ENCODE data around the gene PIEZO1. TPM values are rescaled to one million over a fixed set of nuclear protein-coding genes. Genes with fewer than 3 reads are reported as not detected.

Gene PIEZO1
- total and polyA plus RNA-seq, 8 donors: 75.3 to 193 (median 103) TPM

DNA sequence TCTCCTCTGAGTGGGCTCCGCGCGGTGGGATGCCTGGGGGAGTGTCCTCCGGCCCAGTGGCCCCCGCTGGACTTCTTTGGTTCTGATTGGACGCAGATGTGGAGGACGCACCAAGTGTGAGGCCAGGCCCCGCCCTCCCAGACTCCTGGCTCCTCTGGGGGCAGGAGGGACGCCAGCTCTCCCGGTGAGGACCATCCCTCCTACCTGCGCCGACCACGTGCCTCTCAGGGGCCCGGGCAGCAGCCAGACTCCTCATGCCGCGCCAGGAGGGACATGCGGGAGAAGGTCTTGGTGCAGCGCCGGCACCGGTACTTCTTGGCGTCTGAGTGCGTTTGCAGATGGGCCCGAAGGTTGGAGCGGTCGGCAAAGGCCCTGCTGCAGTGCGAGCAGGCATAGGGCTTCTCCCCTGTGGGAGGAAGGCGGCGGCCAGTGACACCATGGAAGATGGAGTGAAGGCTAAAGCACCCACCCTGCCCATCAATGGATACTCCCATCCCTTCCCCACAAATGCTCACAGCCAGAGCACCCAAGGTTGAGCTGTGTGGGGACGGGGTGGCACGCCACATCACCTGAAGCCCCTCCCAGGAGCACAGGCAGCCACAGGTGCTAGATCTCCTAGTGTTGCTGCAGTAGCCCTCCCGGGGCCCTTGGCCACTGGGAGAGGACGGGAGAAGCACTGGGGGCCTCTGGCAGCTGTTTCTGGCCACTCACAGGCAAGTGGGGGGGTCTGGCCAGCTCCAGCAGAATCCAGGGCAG lies 106.6 kb downstream of the PIEZO1 start:
- Histone ChIP-seq H3K36me3 (peaks cover 0 to 37% of the 10 kb centered on the region in 2 donors), H3K4me1 (peaks cover 0 to 24% of the 10 kb centered on the region in 2 donors), H3K27me3 (peaks cover 3 to 49% of the 10 kb centered on the region in 2 donors), H3K4me3 (no peak overlapping the region), H3K27ac (no peak overlapping the region), H3K9me3 (no peaks in the 10 kb centered on the region)
- ATAC-seq (no peak), DNase-seq (peak in 1 of 4 donors; percentile 76)
- TF ChIP-seq, protein P1, sequence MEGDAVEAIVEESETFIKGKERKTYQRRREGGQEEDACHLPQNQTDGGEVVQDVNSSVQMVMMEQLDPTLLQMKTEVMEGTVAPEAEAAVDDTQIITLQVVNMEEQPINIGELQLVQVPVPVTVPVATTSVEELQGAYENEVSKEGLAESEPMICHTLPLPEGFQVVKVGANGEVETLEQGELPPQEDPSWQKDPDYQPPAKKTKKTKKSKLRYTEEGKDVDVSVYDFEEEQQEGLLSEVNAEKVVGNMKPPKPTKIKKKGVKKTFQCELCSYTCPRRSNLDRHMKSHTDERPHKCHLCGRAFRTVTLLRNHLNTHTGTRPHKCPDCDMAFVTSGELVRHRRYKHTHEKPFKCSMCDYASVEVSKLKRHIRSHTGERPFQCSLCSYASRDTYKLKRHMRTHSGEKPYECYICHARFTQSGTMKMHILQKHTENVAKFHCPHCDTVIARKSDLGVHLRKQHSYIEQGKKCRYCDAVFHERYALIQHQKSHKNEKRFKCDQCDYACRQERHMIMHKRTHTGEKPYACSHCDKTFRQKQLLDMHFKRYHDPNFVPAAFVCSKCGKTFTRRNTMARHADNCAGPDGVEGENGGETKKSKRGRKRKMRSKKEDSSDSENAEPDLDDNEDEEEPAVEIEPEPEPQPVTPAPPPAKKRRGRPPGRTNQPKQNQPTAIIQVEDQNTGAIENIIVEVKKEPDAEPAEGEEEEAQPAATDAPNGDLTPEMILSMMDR (IDR thresholded peaks at IDR 0.05): no peak
- intact Hi-C loops (cut with DNase I): no loop called here

DNA sequence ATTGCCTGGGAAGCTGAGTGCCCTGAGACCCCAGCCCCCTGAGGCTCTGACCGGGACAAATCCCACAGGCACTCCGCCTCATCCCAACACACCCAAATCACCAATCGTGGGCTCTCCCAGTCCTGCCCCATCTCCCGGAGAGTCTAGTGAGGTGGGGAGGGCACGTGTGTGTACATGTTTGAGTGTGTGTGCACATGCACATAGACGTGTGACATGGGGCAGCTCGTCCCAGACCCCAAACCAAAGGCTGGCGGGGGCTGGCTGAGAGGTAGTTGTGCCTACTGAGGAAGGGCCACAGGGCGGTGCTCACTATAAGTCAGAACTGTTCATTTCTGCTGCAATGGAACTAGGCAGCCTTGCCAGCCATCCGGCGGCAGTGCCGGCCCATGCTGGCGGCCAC lies 107.3 kb downstream of the PIEZO1 start:
- H3K9me3 ChIP-seq: no peaks in the 10 kb centered on the region
- peaks cover 0 to 24% of the 10 kb centered on the region in 2 donors for H3K4me1 ChIP-seq
- H3K27me3 ChIP-seq: peaks cover 3 to 42% of the 10 kb centered on the region in 2 donors
- H3K36me3 ChIP-seq: peaks cover 0 to 39% of the 10 kb centered on the region in 2 donors
- intact Hi-C loops (cut with DNase I): no loop called here
- DNase-seq (no peak), ATAC-seq (no peak)
- no peak overlapping the region for H3K4me3 ChIP-seq
- TF ChIP-seq, protein P1 (IDR thresholded peaks at IDR 0.05): no peak
- H3K27ac ChIP-seq: no peak overlapping the region

DNA sequence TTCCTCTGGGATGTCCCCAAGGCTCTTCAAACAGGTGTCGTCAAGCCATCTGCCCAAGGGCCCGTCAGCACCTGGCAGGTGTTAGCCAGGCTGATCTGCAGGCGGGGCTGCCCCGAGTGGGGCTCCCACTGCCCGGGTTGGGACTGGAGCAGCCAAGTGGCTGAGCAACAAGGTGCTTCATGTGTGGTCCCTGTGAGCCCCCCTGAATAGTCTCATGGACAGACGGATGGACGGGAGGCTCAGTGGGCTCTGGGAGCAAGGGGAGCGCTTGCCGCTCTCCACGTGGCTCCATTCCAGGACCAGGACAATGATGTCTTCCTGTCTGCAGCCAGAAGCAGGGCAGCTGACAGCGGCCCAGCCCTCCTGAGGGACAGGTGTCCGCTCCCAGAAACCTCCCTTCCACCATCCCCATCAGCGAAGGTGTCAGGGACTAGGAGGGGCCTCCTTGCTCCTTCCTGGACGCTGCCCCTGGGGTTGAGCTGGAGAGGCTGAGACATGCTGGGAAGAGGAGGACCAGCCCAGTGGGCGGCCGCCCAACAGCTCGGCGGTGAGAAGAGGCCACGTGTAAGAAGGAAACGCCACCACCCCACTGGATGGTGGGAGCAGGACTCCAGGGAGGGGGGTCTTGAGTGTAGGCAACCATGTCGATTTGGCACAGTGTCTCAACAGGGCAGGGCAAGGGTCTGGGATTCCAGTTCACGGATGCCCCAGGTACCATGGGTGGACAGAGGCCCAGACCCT lies 108.3 kb downstream of the PIEZO1 start:
- Histone ChIP-seq H3K9me3 (no peaks in the 10 kb centered on the region), H3K4me1 (peaks cover 0 to 16% of the 10 kb centered on the region in 2 donors), H3K27me3 (peaks cover 3 to 35% of the 10 kb centered on the region in 2 donors), H3K27ac (no peak overlapping the region), H3K4me3 (no peak overlapping the region), H3K36me3 (peaks cover 0 to 43% of the 10 kb centered on the region in 2 donors)
- ATAC-seq: no peak
- intact Hi-C loops (cut with DNase I): no loop called here
- DNase-seq: no peak
- TF ChIP-seq, protein P1 (IDR thresholded peaks at IDR 0.05): no peak

DNA sequence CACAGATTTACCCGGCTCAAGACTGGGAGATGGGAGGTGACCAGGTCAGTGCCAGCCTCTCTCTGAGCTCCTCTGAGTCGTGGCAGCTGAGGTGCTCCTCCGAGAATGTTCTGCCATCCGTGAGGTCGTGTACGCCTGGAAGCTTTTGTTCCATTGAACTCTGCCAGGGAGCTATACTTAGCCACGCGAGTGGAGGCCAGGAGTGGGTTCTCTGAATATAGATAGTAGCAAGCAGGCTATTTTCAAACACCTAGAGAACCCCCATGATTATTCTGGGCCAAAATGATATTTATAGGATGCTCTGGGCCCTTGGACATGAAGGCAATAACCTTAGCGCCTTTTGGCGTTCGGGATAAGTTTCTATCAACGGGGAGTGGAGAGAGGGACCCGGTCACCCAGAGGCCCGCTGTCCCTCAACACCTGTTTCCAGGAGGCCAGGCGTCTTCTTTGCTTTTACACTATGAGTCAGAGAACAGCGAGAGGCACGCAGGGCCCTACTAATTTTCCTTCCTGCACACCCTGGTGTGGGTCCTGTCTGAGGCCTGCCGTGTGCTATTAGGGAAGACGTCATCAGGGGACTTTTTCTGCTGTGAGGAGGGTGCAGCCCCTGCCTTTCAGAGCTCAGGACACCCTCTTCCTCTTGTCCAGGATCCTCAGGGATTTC lies 111.2 kb downstream of the PIEZO1 start:
- peaks cover 0 to 43% of the 10 kb centered on the region in 2 donors for H3K36me3 ChIP-seq
- no peak overlapping the region for H3K4me3 ChIP-seq
- H3K9me3 ChIP-seq: no peaks in the 10 kb centered on the region
- no peak overlapping the region for H3K27ac ChIP-seq
- TF ChIP-seq, protein P1 (IDR thresholded peaks at IDR 0.05): no peak
- intact Hi-C loops (cut with DNase I): no loop called here
- DNase-seq (no peak), ATAC-seq (no peak)
- no peaks in the 10 kb centered on the region for H3K4me1 ChIP-seq
- peaks cover 0 to 20% of the 10 kb centered on the region in 2 donors for H3K27me3 ChIP-seq

DNA sequence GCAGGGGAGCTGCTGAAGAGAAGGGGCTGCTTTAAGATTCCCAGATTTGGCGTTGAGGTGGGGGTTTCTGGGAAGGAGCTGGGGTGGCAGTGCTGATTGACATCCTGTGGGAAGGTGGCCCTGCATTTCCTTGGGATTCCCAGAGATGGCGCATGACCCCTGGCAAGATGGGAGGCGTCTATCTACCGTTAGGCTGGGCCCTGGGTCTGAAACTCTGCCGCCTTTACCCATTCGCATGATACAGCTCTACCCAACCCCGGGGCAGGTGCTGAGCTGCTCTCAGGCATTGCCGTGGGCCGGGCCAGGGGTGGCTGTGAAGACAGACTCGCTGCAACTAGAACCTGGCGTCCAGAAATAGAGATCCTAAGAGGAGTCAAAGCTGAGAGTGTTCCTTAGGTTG lies 112.2 kb downstream of the PIEZO1 start:
- ATAC-seq (no peak), DNase-seq (no peak)
- TF ChIP-seq, protein P1 (IDR thresholded peaks at IDR 0.05): no peak
- Histone ChIP-seq H3K27me3 (peaks cover 0 to 10% of the 10 kb centered on the region in 2 donors), H3K4me1 (no peaks in the 10 kb centered on the region), H3K4me3 (no peak overlapping the region), H3K27ac (no peak overlapping the region), H3K36me3 (peaks cover 0 to 32% of the 10 kb centered on the region in 2 donors), H3K9me3 (no peaks in the 10 kb centered on the region)
- intact Hi-C loops (cut with DNase I): no loop called here

Measured in left lung (tissue), 10 donors.